GM12872 (cell line): ENCODE results near the gene EIF5.

Experiments used
- TF ChIP-seq, protein P1 (sequence below): IDR thresholded peaks from 3 replicates; pipeline ENCODE4 v1.5.1; 2011; ENCODE audit warnings: low read depth, mild to moderate bottlenecking, low read length, moderate library complexity; ENCODE audit not compliant: insufficient read depth

EIF5 gene

DNA sequence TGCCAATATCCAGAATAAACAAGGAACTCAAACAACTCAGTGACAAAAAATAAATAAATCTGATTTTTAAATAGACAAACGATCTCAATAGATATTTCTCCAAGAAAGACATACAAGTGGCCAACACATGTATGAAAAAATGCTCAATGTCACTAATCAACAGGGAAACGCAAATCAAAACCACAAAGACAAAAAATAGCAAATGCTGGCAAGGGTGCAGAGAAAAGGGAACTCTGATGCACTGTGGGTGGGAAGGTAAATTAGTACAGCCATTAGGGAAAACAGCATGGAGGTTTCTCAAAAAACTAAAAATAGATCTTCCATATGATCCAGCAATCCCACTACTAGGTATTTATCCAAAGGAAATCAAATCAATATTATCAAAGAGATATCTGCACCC is 3.5 kb upstream of the EIF5 start:
- TF ChIP-seq, protein P1, sequence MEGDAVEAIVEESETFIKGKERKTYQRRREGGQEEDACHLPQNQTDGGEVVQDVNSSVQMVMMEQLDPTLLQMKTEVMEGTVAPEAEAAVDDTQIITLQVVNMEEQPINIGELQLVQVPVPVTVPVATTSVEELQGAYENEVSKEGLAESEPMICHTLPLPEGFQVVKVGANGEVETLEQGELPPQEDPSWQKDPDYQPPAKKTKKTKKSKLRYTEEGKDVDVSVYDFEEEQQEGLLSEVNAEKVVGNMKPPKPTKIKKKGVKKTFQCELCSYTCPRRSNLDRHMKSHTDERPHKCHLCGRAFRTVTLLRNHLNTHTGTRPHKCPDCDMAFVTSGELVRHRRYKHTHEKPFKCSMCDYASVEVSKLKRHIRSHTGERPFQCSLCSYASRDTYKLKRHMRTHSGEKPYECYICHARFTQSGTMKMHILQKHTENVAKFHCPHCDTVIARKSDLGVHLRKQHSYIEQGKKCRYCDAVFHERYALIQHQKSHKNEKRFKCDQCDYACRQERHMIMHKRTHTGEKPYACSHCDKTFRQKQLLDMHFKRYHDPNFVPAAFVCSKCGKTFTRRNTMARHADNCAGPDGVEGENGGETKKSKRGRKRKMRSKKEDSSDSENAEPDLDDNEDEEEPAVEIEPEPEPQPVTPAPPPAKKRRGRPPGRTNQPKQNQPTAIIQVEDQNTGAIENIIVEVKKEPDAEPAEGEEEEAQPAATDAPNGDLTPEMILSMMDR = no peak

DNA sequence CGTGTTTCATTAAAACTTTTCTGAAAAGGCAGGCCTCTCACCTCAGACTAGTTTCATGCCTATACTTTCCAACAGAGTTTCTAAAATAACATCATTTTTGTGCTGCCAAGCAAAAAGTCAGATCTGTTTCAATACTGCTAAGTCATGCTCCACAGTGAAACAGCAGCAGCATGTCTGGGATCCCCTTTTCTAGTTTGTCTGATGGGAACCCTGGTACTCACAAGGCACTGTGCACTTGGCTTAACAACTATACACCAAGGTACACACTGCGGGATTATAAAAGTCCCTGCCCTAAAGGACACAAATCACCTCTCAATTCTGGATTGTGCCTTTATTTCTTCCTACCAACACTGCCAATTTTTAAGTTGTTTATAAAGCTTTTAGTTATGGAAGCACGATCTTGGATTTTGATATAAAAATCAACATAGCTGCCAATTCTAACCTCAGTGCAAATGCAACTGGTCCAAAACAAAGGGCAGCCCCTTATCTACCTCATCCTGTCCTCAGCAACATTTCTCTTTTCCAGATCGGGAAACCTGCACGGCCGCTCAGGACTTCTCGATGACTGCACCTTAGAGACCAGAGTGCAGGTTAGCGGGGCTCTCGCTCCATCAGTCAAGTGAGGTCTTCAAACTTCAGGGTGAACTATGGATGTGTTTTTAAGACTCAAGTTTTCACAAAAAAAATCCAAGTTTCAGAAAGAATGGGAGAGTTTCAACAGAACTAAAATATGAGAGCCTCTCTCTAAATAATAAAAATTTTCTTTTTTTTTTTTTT is 1.7 kb upstream of the EIF5 start:
- TF ChIP-seq, protein P1 = no peak

GRCh38 chr14:103334644-103335622 is 896 bp downstream of the EIF5 start:
- TF ChIP-seq, protein P1 = no peak

GRCh38 chr14:103336191-103336590 is 2.2 kb downstream of the EIF5 start:
- TF ChIP-seq, protein P1 = no peak

DNA sequence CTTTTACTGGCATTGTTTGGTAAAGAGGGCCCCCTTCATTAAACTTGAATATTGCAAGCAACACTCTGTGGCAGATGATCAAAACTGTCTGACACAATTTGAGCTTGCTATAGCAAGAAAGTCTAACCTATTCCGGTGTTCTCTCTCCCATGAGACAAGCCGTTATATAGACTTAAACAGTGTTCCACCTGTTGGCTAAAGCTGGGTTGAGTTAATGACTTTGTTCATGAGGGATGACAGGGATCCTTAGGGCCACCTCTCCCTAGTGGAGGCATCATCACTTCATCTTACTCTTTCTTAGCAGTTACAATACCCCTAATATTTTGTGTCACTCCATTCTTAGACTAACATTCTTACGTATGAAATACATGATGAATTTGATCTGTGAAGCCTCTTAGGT is 3.8 kb downstream of the EIF5 start:
- TF ChIP-seq, protein P1 = no peak

- TF ChIP-seq, protein P1 = no peak
Observed at GRCh38 chr14:103339561-103339960, 5.5 kb downstream of the EIF5 start.

GRCh38 chr14:103340480-103341212 is 6.6 kb downstream of the EIF5 start:
- TF ChIP-seq, protein P1 = no peak
